Measurements from ENCODE around the gene CBFB.

DNA sequence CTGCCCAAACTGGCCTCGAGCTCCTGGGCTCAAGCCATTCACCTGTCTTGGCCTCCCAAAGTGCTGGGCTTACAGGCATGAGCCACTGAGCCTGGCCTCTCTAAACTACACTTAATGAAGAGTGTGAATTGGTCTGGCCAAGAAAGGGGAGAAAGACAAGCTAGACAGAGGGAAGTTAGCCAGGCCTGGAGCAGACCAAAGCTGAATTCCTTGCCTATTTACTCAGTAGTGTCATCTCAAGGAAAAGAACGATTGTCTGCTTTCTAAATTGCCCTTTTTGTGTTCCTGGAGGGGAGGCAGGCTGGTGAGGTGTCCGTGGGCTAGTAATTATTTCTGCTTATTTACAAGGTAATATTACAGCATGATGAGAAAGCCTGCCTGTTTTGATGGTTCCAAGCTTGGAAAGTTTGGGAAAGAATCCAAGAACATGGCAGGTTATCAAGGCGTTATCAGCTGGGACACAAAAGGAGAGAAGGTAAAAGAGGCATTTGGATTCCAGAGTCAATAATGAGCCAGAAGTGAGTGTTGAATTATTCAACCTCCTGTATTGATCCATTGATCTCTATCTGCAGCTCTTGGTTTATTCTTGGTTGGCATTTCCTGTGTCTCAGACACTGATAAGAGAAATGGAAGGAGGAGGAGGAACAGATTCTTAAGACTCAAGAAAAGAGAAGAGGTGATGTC, 6.3 kb upstream of the CBFB start:
- TF ChIP-seq, protein P1, sequence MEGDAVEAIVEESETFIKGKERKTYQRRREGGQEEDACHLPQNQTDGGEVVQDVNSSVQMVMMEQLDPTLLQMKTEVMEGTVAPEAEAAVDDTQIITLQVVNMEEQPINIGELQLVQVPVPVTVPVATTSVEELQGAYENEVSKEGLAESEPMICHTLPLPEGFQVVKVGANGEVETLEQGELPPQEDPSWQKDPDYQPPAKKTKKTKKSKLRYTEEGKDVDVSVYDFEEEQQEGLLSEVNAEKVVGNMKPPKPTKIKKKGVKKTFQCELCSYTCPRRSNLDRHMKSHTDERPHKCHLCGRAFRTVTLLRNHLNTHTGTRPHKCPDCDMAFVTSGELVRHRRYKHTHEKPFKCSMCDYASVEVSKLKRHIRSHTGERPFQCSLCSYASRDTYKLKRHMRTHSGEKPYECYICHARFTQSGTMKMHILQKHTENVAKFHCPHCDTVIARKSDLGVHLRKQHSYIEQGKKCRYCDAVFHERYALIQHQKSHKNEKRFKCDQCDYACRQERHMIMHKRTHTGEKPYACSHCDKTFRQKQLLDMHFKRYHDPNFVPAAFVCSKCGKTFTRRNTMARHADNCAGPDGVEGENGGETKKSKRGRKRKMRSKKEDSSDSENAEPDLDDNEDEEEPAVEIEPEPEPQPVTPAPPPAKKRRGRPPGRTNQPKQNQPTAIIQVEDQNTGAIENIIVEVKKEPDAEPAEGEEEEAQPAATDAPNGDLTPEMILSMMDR (IDR thresholded peaks at IDR 0.05): no peak
- TF ChIP-seq POLR2A (IDR thresholded peaks at IDR 0.05): no peak

Data from lower leg skin (tissue), 3 donors.